ES-I3 (cell line): ENCODE data around the gene AFF4.

Experiments
- H3K36me3 ChIP-seq: 2 replicates; pipeline ENCODE4 v1.6.1; 2013; ENCODE audit warnings: mild to moderate bottlenecking, low read length, control low read depth, moderate library complexity; ENCODE audit not compliant: insufficient read depth
- H3K4me1 ChIP-seq: 2 replicates; pipeline ENCODE4 v1.6.1; 2013; ENCODE audit warnings: mild to moderate bottlenecking, control low read depth, low read length; ENCODE audit not compliant: insufficient read depth
- H3K9ac ChIP-seq: 2 replicates; pipeline ENCODE4 v1.6.1; 2013; ENCODE audit warnings: low read depth, mild to moderate bottlenecking, low read length, moderate library complexity
- H3K9me3 ChIP-seq: 2 replicates; pipeline ENCODE4 v1.6.1; 2013; ENCODE audit warnings: mild to moderate bottlenecking, low read length, moderate library complexity; ENCODE audit not compliant: control insufficient read depth, insufficient read depth

Gene AFF4

DNA sequence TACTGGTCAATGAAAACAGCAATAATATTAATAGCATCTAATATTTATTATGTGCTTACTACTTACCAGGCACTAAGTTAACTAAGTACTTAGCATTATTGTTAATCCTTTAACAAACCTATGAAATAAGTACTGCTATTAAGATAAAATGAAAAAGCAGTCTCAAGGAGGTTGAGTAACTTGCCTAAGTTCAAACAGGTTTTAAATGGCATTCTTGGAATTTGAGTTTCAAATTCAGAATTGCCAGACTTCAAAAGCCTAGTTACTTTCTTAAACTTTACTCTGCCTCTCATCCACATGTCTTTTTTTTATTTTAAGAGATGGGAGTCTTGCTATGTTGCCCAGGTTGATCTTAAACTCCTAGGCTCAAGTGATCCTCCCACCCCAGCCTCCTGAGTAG is 73.9 kb downstream of the AFF4 start:
- Histone ChIP-seq H3K36me3 (peaks cover 28% of the 10 kb centered on the region), H3K9ac (no peak overlapping the region), H3K4me1 (no peaks in the 10 kb centered on the region), H3K9me3 (no peaks in the 10 kb centered on the region)

DNA sequence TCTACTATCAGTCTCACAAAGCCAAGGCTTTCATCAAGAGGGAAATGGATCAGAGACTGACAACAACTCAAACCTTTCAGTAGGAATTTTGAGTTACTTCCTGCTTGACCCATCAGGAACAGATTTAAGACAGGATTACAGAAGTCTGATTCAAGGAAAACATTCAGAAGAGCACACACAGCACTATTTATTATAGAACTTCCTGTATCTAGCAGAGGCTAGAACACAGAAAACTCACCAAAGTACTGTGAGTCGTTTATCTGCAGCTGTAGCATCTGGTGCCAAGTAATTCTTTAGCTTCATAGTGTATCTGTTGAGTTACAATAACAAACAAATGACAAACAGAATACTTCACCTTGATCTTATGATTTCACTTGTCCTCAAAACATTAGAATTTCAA is 76.2 kb downstream of the AFF4 start:
- Histone ChIP-seq H3K36me3 (peaks cover 29% of the 10 kb centered on the region), H3K4me1 (no peaks in the 10 kb centered on the region), H3K9me3 (no peaks in the 10 kb centered on the region), H3K9ac (no peak overlapping the region)

DNA sequence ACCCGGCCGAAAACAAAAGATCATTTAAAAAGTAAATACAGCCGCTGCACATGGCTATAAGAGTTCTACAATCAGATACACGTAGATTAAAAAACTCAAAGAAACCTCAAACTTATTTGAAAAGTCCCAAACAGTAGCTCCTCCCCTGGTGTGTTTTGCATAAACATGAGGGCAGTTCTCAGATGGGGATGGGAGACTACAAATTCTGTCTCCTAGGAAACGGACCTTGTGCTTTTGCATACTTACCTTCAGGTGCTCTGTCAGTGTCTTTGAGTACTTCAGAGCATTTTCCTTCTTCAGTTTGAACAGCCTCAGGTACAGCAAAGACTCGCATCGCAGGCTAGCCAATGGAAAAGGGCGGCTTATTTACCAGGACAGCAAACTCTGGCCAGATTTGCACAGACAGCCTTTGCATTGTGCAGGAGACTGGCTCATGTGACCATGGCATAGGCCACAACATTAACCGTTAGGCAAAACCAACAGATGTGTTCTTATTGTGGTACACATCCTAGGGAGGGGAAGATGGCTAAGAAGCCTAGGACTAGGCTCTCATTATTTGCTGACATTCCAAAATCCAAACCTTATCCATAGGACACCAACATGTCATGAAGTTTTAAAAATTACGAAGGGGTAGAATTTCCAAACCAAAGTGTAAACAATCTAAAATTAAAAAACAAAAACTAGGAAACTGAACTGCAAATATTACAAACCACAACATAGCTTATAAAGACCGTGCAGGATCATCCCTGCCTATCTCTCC is 77.2 kb downstream of the AFF4 start:
- H3K36me3 ChIP-seq = peaks cover 26% of the 10 kb centered on the region
- H3K9ac ChIP-seq = no peak overlapping the region
- no peaks in the 10 kb centered on the region for H3K4me1 ChIP-seq
- no peaks in the 10 kb centered on the region for H3K9me3 ChIP-seq

DNA sequence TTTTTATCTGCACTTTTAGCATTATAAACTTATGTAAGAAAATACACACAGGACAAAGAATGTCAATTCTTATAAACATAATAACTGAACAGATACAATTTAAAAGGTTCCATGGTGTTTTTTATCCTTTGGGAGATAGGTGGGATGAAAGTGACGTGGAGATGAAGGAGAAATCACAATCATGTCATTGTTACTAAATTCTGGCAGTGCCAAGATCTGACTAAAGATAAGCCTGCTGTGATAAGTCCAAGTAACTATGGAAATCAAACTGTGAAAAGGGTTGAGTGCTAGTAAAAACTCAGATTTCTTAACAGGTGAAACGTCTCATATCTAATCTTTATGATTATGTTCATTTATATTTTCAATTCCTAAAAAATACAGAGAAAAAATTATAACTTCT is 78.9 kb downstream of the AFF4 start:
- no peaks in the 10 kb centered on the region for H3K4me1 ChIP-seq
- peaks cover 25% of the 10 kb centered on the region for H3K36me3 ChIP-seq
- no peaks in the 10 kb centered on the region for H3K9me3 ChIP-seq
- H3K9ac ChIP-seq = no peak overlapping the region

DNA sequence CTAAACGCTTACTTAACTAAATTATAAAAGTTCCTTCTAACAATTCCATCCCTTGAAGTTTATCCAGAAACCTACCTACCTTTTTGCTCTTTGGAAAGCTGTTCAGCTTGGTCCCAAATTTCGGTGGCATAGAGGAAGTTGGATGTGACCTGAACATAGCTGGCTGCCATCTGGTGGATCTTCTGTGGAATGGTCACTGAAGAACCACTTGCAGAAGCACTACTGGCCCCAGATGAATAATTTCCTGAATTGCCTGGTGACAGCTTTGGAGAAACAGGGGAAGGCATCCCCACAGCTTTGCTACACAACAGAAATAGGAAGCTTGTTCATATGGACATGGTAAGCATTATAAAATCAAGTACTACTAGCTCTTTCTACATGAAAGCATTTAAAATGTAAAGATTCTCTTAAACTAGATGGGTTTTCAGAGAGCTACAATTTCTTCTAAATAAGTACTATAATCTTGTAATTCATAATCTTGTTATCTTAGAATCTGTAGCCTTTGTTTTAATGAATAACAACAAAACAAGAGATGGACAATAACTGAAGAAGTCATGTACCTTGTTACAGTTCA is 80.1 kb downstream of the AFF4 start:
- Histone ChIP-seq H3K9ac (no peak overlapping the region), H3K9me3 (no peaks in the 10 kb centered on the region), H3K4me1 (no peaks in the 10 kb centered on the region), H3K36me3 (peaks cover 25% of the 10 kb centered on the region)

DNA sequence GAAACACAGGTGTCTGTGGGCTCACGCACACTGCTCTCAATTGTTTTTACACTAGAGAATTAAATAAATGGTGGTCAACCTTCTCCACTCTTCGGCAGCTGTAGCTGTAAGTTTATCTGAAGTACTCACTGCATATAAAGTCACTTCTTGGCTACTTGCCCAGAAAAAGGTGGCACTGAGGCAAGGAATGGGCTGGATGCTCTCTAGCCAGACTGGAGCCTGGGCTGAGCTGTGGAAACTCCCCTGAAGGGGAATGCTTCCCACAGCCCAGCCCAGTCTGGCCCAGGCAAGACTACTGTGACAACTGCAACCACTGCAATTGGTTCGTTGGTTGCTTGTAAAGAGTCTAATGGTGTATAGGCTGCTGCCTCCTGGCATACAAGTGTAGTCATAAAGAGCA is 85.5 kb downstream of the AFF4 start:
- H3K4me1 ChIP-seq = no peaks in the 10 kb centered on the region
- H3K9me3 ChIP-seq = no peaks in the 10 kb centered on the region
- H3K9ac ChIP-seq = no peak overlapping the region
- peaks cover 11% of the 10 kb centered on the region for H3K36me3 ChIP-seq

DNA sequence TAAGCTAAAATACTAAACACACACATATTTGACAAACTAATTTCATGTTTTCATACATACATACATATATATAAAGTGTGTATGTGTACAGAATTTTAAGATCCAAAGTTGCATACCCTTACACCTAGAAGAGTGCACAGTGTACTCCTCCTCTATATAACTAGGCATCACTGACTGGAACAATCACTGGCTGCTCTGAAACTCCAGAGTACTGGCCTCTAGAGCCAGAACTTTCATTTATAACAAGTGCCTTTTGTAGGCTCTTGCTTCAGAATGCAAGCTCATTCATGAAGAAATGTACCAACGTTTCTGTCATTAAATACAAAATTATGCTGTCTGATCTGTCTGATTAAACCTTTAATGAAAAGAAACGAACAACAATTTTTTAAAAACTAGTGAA is 86.0 kb downstream of the AFF4 start:
- Histone ChIP-seq H3K36me3 (peaks cover 11% of the 10 kb centered on the region), H3K4me1 (no peaks in the 10 kb centered on the region), H3K9me3 (no peaks in the 10 kb centered on the region), H3K9ac (no peak overlapping the region)

DNA sequence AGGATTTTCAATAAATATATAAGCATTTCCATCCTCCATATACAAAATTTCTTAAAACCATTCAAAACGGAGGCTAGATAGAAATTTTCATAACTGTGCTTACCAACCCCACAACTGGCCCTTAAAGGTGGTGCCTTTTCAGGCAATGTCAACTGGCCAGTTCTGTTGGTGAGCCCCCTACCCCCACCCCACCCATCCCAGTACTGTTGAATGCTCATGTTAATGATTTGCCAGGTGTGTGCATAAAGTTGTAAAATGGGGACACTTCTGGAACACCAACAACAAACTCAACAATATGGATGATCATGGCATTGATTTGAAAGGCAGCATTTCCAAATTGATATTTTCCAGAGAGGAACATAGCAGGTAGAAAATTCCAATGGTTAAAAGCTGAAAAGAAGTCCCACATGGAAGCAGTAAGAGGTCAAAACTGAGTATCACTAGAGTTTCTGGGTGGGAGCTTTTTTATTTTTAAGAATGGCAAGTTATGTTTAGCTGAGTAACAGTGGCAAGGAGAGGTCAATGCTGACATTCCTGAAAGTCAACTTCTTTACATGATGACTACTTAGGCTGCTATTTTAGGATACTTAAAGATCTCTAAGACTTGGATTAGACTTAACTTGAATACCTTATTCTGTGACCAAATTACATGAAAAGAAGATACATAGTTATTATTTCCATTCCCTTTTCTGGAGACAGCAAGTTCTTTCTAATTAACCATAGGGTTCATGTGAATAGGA is 87.2 kb downstream of the AFF4 start:
- no peak overlapping the region for H3K9ac ChIP-seq
- H3K4me1 ChIP-seq = no peaks in the 10 kb centered on the region
- H3K36me3 ChIP-seq = peaks cover 11% of the 10 kb centered on the region
- no peaks in the 10 kb centered on the region for H3K9me3 ChIP-seq

DNA sequence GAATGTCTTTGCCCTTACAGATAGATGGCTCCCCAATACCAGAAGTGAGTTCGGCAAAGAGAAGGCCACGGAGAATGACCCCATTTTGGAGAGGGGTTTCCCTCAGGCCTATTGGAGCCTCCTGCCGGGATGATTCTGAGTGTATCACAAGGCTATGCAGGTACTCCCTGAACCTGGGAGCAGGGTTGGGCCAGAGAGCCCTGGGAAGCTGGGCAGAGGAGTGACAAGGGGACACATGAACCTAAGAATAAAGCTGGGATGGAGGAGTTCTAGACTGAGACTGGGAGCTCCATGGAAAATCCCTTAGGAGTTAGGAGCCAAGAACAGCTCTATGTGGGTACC is 89.5 kb downstream of the AFF4 start:
- no peaks in the 10 kb centered on the region for H3K4me1 ChIP-seq
- no peaks in the 10 kb centered on the region for H3K9me3 ChIP-seq
- H3K36me3 ChIP-seq = peaks cover 7% of the 10 kb centered on the region
- H3K9ac ChIP-seq = no peak overlapping the region

DNA sequence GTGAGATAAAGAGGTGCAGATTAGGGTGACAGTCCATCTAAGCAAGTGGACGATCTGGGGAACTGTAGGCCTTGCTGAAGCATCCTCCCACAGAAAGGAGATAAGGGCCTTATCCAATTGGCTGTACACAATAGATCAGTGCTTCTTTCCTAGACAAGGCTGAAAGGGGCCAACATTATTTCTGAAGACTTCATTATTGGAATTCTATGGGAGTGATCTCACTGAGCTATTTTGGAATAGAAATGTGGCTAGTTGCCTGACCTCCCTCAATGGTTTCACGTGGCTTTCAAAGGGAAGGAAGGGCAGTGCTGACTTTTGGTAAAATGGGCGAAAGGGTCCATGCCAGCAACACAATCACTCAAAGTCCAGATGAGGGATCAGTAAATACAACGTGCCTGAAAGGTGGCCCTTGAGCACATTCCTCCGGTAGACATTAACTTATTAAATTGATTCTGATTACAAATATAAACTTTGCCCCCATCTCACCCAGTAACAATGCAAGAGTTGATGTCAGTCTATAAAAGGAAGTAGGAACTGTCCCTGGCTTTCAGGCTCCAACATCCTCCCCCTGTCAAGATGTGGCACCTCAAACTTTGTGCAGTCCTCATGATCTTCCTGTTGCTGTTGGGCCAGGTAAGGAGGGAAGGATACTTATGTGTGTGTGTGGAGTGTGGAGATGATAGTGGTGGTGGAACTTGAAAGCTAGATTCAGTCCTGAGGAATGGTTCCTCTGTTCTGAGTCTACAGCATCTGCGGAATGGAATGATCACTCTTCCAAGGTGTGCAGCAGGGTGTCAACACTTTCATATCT is 90.1 kb downstream of the AFF4 start, which contains the start of gene LEAP2:
LEAP2 (plus strand) TSS at position 550 of the 811 bp plus-strand sequence; CDS start at position 577, 27 bp downstream.
- Histone ChIP-seq H3K9me3 (no peaks in the 10 kb centered on the region), H3K9ac (no peak within 1 kb of the TSS), H3K36me3 (peaks cover 7% of the 10 kb centered on the region), H3K4me1 (no peaks in the 10 kb centered on the region)

DNA sequence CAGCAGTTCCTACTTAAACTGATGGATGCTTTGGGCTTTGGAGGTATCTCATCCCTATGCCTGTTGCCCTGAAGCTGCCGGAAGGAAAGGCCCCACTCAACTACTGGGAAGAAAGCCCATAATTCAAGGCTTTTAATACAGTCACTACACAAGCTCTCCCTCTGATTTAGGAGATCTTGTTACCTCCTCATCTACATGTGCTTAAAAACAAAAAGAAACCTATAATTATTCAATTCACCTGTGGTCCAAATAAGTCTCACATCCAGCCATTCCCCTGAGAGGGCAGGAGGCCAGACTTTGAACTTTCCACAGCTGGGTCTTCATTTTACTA is 90.7 kb downstream of the AFF4 start:
- Histone ChIP-seq H3K9me3 (no peaks in the 10 kb centered on the region), H3K9ac (no peak overlapping the region), H3K4me1 (no peaks in the 10 kb centered on the region), H3K36me3 (peaks cover 3% of the 10 kb centered on the region; the same call in 1 of the 2 replicates)

DNA sequence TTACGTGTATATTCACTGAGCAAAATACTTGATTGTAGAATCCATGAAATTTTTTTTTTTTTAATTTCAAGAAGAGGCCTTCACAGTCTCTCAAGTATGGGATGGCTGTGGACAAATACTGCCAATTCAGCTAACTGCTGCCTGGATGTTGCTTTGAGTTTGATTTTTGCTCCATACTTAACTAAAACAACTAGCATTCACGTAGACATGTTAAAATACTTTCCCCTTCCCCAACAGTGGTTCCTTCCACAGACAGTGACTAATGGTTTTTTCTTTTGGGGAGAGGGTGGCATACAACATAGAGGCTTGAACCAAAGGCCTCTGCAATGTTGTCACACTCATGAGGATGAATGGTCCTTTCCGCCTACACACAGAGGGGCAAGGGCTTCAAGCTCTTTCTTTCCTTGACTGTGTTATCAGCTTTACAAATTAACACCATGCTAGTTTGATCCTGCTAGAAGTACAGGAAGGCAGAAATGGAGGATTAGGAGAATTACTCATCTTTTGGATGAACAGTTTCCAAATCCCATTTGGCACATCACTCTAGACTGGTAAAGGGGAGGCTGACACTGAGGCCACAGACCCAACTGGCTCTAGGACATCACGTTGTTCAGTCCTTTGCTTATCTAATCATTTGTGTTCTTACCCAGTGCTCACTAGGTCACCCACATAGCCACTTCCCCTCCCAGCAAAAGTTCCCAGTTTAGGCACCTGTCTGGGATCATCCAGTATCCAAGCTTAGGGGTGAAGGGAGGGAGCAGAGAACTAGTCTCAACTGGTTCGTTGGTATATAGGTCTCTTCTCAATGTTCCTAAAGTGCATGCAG is 91.8 kb downstream of the AFF4 start:
- Histone ChIP-seq H3K9ac (no peak overlapping the region), H3K9me3 (no peaks in the 10 kb centered on the region), H3K36me3 (peaks cover 6% of the 10 kb centered on the region; the same call in 1 of the 2 replicates), H3K4me1 (peaks cover 6% of the 10 kb centered on the region; the same call in 1 of the 2 replicates)

DNA sequence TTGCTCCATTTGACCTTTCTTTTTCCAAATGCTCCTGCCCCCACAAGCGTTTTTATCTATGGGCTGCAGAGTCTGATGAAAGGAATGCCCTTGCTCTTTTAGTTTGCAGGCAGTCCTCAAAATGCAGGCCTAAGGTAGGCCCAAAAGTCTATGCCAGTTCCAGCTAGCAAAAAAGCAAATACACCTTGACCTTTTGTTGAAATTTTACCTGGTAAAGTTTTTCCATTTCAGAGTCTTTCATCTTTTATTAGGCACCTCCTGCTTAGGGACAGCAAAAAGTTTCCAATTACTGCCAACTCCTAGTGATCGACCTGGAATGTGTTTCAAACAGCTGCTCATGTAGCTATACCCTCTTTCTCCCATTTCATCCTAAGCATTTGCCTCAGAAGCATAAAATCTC is 92.6 kb downstream of the AFF4 start:
- Histone ChIP-seq H3K9me3 (no peaks in the 10 kb centered on the region), H3K4me1 (peaks cover 6% of the 10 kb centered on the region; the same call in 1 of the 2 replicates), H3K36me3 (peaks cover 6% of the 10 kb centered on the region; the same call in 1 of the 2 replicates), H3K9ac (no peak overlapping the region)

DNA sequence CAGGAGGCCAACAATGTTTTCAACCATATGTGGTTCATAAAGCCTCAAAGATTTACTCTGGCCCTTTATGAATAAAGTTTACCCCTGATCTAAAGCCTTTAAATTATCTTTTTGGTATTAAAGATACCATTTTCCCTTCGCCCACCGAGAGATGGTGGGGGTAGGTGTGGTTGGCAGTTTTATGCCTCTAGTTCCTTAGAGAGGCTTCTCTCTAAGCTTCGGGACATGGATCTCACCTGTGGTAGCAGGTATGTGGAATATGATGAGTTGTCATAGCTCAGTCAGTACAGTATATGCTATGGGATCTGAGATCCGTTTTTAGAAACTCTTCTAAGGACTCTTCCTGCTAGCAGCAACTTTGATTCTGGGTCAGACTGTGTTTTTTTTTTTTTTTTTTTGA is 94.7 kb downstream of the AFF4 start:
- Histone ChIP-seq H3K9ac (no peak overlapping the region), H3K36me3 (peaks cover 6% of the 10 kb centered on the region; the same call in 1 of the 2 replicates), H3K4me1 (peaks cover 17% of the 10 kb centered on the region), H3K9me3 (no peaks in the 10 kb centered on the region)
